ENCODE data around the gene SDK2. TPM values are rescaled to one million over a fixed set of nuclear protein-coding genes. Genes with fewer than 3 reads are reported as not detected.

The SDK2 gene
- total and polyA plus RNA-seq, 2 experiments from 2014 or later = 0.74 to 5.1 TPM

- Histone ChIP-seq H3K4me3 (no peak overlapping the region), H3K36me3 (ENCODE audit: insufficient read depth) (no peaks in the 10 kb centered on the region), H4K20me1 (replicated peaks; ENCODE audit: insufficient read depth) (no peaks in the 10 kb centered on the region), H3F3A (replicated peaks; ENCODE audit: low read depth) (no peaks in the 10 kb centered on the region), H3K27ac (ENCODE audit: low read depth) (no peak overlapping the region), H3K79me2 (replicated peaks; ENCODE audit: insufficient read depth) (no peaks in the 10 kb centered on the region), H2AFZ (no peak overlapping the region), H3K4me1 (ENCODE audit: insufficient read depth) (no peaks in the 10 kb centered on the region), H3K9me2 (ENCODE audit: insufficient read depth) (no peaks in the 10 kb centered on the region), H3K27me3 (ENCODE audit: insufficient read depth) (no peaks in the 10 kb centered on the region), H3K4me2 (no peak overlapping the region)
- no peak for ATAC-seq
- Mint-ChIP-seq H3K27ac (no peak overlapping the region), H3K27me3 (ENCODE audit: insufficient read depth, low read depth, poor library complexity) (peaks cover 21% of the 10 kb centered on the region), H3K9me3 (no peaks in the 10 kb centered on the region; the same call in 2 of the 3 replicates), H3K4me3 (no peak overlapping the region), H3K4me1 (peaks cover 16% of the 10 kb centered on the region), H3K36me3 (ENCODE audit: low read depth) (no peaks in the 10 kb centered on the region)
- DNase-seq (ENCODE audit: low spot score) = no peak
- TF ChIP-seq EZH2 (IDR thresholded peaks at IDR 0.05; ENCODE audit: low read depth, unreplicated experiment) (no peak), ZNF114 (CRISPR knock-in tag; IDR thresholded peaks at IDR 0.05) (no peak), STAT1 (IDR thresholded peaks at IDR 0.05; ENCODE audit: unreplicated experiment) (no peak), ZNF331 (CRISPR knock-in tag; IDR thresholded peaks at IDR 0.05; ENCODE audit: low read depth) (no peak), JUNB (IDR thresholded peaks at IDR 0.05; ENCODE audit: unreplicated experiment) (no peak), EZH2phosphoT487 (IDR thresholded peaks at IDR 0.05; ENCODE audit: unreplicated experiment) (no peak), REST (IDR thresholded peaks at IDR 0.05; ENCODE audit: unreplicated experiment) (no peak), POLR2AphosphoS5 (IDR thresholded peaks at IDR 0.05; ENCODE audit: low read depth) (no peak), NANOG (IDR thresholded peaks at IDR 0.05; ENCODE audit: borderline replicate concordance) (no peak), CTCF (conservative IDR thresholded peaks at IDR 0.05; ENCODE audit: low read depth in 2 of 2) (no peak), CREB1 (CRISPR knock-in tag; IDR thresholded peaks at IDR 0.05; ENCODE audit: low read depth) (no peak)
- TF ChIP-seq, protein P1, sequence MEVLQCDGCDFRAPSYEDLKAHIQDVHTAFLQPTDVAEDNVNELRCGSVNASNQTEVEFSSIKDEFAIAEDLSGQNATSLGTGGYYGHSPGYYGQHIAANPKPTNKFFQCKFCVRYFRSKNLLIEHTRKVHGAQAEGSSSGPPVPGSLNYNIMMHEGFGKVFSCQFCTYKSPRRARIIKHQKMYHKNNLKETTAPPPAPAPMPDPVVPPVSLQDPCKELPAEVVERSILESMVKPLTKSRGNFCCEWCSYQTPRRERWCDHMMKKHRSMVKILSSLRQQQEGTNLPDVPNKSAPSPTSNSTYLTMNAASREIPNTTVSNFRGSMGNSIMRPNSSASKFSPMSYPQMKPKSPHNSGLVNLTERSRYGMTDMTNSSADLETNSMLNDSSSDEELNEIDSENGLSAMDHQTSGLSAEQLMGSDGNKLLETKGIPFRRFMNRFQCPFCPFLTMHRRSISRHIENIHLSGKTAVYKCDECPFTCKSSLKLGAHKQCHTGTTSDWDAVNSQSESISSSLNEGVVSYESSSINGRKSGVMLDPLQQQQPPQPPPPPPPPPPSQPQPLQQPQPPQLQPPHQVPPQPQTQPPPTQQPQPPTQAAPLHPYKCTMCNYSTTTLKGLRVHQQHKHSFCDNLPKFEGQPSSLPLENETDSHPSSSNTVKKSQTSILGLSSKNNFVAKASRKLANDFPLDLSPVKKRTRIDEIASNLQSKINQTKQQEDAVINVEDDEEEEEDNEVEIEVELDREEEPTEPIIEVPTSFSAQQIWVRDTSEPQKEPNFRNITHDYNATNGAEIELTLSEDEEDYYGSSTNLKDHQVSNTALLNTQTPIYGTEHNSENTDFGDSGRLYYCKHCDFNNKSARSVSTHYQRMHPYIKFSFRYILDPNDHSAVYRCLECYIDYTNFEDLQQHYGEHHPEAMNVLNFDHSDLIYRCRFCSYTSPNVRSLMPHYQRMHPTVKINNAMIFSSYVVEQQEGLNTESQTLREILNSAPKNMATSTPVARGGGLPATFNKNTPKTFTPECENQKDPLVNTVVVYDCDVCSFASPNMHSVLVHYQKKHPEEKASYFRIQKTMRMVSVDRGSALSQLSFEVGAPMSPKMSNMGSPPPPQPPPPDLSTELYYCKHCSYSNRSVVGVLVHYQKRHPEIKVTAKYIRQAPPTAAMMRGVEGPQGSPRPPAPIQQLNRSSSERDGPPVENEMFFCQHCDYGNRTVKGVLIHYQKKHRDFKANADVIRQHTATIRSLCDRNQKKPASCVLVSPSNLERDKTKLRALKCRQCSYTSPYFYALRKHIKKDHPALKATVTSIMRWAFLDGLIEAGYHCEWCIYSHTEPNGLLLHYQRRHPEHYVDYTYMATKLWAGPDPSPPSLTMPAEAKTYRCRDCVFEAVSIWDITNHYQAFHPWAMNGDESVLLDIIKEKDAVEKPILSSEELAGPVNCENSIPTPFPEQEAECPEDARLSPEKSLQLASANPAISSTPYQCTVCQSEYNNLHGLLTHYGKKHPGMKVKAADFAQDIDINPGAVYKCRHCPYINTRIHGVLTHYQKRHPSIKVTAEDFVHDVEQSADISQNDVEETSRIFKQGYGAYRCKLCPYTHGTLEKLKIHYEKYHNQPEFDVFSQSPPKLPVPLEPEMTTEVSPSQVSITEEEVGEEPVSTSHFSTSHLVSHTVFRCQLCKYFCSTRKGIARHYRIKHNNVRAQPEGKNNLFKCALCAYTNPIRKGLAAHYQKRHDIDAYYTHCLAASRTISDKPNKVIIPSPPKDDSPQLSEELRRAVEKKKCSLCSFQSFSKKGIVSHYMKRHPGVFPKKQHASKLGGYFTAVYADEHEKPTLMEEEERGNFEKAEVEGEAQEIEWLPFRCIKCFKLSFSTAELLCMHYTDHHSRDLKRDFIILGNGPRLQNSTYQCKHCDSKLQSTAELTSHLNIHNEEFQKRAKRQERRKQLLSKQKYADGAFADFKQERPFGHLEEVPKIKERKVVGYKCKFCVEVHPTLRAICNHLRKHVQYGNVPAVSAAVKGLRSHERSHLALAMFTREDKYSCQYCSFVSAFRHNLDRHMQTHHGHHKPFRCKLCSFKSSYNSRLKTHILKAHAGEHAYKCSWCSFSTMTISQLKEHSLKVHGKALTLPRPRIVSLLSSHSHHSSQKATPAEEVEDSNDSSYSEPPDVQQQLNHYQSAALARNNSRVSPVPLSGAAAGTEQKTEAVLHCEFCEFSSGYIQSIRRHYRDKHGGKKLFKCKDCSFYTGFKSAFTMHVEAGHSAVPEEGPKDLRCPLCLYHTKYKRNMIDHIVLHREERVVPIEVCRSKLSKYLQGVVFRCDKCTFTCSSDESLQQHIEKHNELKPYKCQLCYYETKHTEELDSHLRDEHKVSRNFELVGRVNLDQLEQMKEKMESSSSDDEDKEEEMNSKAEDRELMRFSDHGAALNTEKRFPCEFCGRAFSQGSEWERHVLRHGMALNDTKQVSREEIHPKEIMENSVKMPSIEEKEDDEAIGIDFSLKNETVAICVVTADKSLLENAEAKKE (CRISPR knock-in tag; IDR thresholded peaks at IDR 0.05) = no peak
- TF ChIP-seq, protein P2, sequence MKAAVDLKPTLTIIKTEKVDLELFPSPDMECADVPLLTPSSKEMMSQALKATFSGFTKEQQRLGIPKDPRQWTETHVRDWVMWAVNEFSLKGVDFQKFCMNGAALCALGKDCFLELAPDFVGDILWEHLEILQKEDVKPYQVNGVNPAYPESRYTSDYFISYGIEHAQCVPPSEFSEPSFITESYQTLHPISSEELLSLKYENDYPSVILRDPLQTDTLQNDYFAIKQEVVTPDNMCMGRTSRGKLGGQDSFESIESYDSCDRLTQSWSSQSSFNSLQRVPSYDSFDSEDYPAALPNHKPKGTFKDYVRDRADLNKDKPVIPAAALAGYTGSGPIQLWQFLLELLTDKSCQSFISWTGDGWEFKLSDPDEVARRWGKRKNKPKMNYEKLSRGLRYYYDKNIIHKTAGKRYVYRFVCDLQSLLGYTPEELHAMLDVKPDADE (IDR thresholded peaks at IDR 0.05) = no peak
Observed at GRCh38 chr17:73511719-73512115, 132.5 kb downstream of the SDK2 start.
